GM10847 (cell line): Measurements from ENCODE around the gene ZNF490.

Source experiments
- POLR2A ChIP-seq: IDR thresholded peaks from 2 replicates; pipeline ENCODE4 v1.6.1; 2011; ENCODE audit not compliant: insufficient read length; ENCODE audit errors: extremely low read depth

Gene ZNF490

DNA sequence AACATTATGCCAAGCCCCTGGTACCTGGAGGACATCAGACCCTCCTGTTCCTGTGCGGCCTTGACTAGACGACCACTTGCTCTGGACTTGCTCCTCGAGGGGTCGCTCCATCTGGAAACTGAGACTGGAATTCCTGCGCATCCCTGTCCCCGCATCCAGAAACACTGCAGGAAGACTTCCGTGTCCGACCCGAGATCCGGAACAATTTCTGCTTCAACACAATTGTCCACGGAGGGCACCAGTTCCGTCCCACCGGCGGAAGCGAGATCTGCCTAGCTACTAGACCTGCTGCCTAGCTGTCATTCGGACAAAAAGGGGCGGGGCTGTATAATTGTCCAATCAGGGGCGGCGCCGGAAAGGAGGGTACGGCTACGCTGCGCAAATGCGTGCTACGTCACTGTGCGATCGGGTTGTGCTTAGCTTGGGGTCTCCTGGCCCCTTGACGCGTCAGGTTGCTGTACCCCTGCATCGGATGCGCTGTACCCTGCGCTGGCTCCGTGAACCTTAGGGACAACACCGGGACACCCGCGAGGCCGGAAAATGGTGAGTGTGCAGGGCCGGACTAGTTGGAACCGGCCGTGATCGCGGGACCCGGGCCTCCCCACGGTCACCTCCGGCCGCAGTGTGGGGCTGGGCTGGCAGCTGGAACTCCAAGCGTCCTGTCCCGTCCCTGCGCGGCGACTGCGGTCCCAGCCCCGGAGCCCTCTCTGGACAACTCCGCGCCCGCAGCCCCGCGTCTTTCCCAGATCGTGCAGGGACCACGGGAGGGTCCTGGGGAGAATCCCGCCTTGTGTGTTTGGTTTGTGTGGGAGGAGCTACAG is at the start of gene ZNF490, which contains the start of gene ZNF791:
ZNF490 (minus strand) TSS at position 274 of the 821 bp plus-strand sequence; CDS start at position 141, 133 bp downstream.
ZNF791 (plus strand) TSS at position 381 of the 821 bp plus-strand sequence; CDS start at position 541, 160 bp downstream.
- TF ChIP-seq POLR2A = peak; percentile 93

DNA sequence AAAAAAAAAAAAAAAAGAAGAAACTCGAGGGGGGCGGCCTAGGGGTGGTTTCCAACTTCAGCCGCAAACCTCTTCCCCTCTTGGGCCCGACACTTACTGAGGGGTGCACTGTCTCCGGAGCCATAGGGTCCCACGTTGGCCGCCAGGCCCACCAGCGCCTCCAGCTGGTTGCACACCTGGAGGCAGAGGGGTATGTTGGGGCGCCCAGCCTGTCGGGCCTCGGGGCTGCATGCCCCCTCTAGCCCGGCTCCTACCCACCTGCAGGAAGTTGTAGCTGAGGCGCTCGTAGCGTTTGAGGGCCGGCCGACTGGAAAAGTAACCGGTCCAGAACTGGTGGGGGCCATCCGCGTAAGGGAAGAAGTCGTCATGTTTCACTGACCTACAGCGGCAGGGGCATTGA is 47.4 kb upstream of the ZNF490 start:
- no peak for TF ChIP-seq POLR2A

DNA sequence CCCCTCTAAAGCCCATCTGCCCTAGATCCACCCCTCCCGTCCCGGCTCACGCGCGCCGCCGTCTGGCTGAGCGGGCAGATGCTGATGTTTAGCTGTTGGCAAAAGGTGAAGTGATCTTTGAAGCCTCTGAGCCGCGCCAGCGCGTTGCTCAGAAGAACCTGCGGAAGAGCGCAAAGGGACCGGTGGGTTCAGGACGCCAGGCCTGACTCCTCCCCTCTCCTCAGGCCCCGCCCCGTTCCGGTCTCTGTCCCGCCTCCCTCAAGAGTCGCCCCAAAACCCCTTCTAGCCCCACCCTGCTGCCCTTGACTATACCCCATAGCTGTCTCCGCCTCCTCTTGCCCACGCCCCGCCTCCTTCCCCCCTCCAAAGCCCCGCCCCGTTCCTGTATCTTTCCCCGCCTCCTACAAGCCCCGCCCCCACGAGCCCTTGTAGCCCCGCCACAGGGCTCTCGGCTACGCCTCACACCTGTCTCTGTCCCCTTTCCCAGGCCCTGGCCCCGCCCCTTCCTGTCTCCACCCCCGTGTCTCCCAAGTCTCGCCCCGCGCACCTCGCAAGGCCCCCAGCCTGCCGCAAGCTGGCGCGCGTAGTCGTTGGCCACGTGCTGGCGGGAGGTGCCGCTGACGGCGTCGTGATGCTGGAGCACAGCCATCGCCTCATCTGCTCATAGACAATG is 46.4 kb upstream of the ZNF490 start:
- no peak for TF ChIP-seq POLR2A

- TF ChIP-seq POLR2A = no peak
Measured at GRCh38 chr19:12655546-12655945, 44.9 kb upstream of the ZNF490 start.

DNA sequence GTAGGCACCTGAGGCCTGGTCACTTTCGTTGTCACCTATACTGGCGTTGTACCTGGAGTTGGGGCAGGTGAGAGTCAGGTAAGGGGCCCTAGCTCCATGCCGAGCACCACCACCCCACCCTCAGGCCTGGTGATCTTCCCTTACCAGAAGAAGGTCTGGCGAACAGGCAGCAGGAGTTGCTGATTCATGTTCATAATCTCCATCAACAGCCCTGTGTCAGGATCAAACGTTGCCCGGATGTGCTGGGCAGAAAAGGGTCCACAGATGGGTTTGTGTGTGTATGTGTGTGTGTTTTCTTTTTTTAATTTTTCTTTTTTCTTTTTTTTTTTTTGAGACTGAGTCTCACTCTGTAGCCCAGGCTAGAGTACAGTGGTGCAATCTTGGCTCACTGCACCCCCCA is 41.6 kb upstream of the ZNF490 start:
- TF ChIP-seq POLR2A = no peak

GRCh38 chr19:12649941-12650340 is 39.3 kb upstream of the ZNF490 start:
- no peak for TF ChIP-seq POLR2A

- TF ChIP-seq POLR2A = no peak
Measured at GRCh38 chr19:12648088-12648487, 37.5 kb upstream of the ZNF490 start.

GRCh38 chr19:12647490-12648071 is 37.0 kb upstream of the ZNF490 start:
- no peak for TF ChIP-seq POLR2A

- no peak for TF ChIP-seq POLR2A
Measured at GRCh38 chr19:12647047-12647446, 36.4 kb upstream of the ZNF490 start.

DNA sequence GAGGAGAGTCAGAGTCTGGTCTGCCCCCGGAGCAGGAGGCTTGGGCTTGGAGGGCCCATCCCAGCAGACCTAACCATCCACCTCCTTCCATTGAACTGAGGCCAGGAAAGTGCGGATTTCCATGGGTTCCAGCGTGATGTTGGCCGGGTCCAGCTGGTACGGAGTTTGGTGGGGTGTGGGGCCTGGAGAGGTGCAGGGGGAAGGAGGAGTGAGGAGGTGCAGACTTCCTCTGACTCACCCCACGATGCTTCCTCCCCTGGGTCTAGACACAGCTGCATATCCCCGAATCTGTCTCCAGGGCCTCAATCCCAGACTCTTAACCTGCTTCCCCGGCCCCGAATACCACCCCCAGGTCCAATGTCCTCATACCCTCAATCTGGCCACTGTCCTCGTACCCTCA is 35.9 kb upstream of the ZNF490 start:
- TF ChIP-seq POLR2A = no peak

GRCh38 chr19:12642506-12642905 is 31.9 kb upstream of the ZNF490 start:
- no peak for TF ChIP-seq POLR2A

- TF ChIP-seq POLR2A = no peak
Measured at GRCh38 chr19:12641456-12641855, 30.8 kb upstream of the ZNF490 start.

- peak; percentile 23 for TF ChIP-seq POLR2A
Measured at GRCh38 chr19:12639901-12640613, 29.4 kb upstream of the ZNF490 start.

DNA sequence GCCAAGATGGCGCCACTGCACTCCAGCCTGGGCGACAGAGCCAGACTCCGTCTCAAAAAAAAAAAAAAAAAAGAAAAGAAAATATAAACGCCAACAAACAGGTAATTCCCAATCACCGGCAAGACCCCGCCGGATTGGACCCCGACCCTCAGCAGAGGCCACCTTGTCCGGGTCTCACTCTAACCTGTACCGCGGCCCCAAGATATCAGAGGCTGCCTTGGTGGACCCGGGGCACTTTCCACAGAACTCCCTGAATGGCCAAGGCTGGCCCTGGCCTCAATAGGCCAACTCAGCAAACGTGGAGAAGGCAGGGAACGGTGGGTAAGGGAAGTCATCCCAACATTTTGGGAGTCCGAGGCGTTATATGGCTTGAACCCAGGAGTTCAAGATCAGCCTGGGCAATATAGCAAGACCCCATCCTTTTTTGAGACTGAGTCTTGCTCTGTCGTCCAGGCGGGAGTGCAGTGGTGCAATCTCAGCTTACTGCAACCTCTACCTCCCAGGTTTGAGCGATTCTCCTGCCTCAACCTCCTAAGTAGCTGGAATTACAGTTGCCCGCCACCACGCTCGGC is 28.1 kb upstream of the ZNF490 start:
- TF ChIP-seq POLR2A = no peak

DNA sequence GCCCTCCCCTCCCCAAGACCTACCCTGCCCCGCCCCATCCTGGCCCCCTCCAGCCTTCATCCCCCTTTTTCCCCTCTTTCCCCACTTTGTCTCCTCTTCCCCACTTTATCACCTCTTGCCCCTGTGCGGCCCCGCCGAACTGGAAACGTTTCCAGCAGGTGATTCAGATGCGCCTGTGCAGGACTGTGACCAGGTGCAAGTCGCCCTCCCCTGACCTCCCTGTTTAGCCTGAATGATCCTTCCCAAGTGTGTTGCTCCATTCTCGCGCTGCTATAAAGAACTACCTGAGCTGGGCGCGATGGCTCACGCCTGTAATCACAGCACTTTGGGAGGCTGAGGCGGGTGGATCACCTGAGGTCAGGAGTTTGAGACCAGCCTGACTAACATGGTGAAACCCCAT is 26.0 kb upstream of the ZNF490 start:
- TF ChIP-seq POLR2A = no peak
